HCEC 1CT (cell line): ENCODE data around the gene NUTM2E.
"Not testable (repeated sequence)": the region's sequence is repeated elsewhere in the genome, so short reads cannot be mapped to it uniquely, and the experiment has no call there.

Experiments used
- DNase-seq: peaks from one replicate; pipeline ENCODE4 v3.0.0-alpha.2; 2017

The NUTM2E gene, protein sequence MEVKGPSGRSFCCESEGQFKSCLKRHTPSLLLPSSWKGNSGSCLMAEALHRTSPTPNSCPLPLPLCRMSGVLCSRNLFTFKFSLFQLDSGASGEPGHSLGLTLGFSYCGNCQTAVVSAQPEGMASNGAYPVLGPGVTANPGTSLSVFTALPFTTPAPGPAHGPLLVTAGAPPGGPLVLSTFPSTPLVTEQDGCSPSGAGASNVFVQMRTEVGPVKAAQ (N-terminal part only)

GRCh38 chr10:79826496-79827215 is at the start of gene NUTM2E:
Gene NUTM2E (plus strand): TSS chr10:79826739. CDS start chr10:79841741, 15,002 bp downstream.
- DNase-seq: peak; percentile 68

DNA sequence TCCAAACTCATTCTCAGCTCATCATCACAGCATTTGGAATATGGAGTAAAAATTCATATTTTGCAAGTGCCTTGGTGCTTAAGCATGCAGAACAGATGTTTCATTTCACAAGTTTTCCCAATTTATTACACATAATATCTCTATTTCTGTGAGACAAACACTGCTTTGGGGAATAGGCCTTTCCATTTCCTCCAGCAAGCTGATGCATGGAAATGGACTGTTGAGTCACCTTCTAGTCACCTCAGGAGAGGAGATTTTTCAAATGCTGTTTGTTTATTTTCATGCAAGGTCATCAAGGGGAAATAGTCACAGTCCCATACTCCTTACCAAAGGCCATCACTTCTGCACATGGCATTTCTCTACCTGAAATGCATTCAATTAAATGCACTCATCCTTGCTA is 48.5 kb upstream of the NUTM2E start:
- DNase-seq: not testable (repeated sequence)

- peak; percentile 59 for DNase-seq
Observed at GRCh38 chr10:79779310-79779938, 47.1 kb upstream of the NUTM2E start.

GRCh38 chr10:79779992-79780391 is 46.5 kb upstream of the NUTM2E start:
- not testable (repeated sequence) for DNase-seq

DNA sequence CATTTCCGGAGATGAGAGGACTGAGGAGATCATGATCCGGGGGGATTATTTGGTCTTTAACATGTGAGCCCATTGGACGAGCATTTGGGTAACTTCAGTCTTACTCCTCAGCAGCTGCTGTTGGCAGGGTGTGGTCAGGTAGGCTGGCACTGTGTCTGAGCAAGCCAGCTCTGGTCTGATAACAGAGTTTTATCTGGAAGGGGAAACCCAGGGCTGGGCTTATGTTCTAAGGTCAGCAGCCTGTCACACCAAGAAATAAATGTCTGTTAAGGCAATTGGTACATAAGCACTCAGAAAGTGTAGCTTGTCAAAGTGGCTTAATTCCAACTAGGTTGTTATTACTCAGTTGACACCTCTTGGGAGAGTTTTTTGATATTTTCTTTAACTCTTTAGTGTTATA is 45.0 kb upstream of the NUTM2E start:
- not testable (repeated sequence) for DNase-seq

DNA sequence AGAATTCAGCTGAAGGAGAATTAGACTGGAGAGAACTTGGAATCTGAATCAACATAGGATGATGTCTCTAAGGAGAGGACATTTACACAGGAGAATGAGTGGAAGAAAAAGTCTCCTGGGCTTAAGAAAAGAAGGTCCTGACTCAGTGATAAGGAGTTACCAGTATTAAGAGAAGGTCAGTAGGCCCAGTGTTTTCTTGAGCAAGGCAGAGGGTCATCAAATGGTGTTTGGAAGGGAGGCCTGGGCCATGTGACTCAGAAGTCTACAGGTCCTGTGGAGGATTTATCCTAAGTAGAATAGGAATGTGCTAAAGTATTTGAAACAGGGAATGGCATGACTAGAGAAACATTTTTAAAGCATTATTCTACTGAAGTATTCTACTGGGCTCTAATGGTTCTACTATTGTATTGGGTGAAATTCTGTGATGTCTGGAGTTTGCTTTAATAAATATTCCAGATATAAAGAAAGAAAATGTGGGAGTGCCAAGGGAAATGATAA is 39.0 kb upstream of the NUTM2E start:
- DNase-seq: not testable (repeated sequence)

GRCh38 chr10:79789351-79789750 is 37.2 kb upstream of the NUTM2E start:
- not testable (repeated sequence) for DNase-seq

DNA sequence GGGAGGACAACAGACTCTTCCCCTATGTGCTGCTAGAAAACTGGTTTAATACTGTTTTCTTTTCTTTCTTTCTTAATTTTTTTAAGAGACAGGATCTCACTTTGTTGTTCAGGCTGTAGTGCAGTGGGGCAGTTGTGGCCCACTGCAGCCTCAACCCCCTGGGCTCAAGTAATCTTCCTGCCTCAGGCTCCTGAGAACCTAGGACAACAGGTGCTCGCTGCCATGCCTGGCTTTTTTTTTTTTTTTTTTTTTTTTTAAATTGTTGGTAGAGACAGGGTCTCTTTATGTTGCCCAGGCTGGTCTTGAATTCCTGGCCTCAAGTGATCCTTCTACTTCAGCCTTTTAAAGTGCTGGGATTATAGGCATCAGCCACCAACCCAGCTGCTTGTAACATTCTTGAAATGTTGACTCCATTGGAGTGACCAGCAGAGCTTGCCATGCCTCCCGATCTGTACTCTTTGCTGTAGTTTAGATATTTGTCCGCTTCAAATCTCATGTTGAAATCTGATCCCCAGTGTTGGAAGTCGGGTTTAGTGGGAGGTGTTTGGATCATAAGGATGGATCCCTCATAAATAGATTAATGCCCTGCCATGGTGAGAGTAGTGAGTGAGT is 34.5 kb upstream of the NUTM2E start:
- not testable (repeated sequence) for DNase-seq

DNA sequence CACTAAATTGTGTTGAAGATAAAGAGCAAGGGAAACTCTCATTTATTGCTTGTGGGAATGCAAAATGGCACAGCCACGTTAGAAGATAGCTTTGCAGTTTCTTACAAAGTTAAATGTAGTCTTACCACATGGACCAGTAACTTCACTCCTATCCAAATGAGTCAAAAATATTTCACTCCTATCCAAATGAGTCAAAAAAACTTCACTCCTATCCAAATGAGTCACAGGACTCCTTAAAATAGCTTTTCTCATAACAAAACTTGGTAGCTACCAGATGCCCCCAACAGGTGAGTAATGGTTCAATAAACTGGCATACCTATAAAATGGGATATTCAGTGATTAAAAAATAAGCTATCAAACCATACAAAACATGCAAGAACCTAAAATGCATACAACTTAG is 27.2 kb upstream of the NUTM2E start:
- not testable (repeated sequence) for DNase-seq

GRCh38 chr10:79805857-79806256 is 20.7 kb upstream of the NUTM2E start:
- DNase-seq: peak; percentile 24

DNA sequence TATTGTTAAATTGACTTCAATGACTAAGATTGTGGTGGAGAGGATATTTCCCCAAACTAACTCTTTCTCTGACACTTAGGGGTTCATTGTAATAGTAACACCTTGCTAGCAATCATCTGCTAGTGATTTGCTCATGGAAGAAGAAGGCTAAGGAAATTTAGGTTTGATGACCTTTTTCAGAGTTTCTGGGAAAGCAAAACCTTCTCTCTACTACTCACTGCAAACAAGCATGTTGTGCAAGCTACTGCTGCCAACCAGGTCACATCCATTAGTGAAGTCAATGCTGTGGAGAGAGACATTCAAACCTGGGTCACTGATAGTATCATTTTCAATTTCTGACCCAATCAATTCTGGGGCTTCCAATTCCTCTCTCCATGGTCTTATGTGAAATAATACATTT is 14.6 kb upstream of the NUTM2E start:
- DNase-seq: not testable (repeated sequence)

- not testable (repeated sequence) for DNase-seq
Observed at GRCh38 chr10:79816290-79816689, 10.2 kb upstream of the NUTM2E start.

DNA sequence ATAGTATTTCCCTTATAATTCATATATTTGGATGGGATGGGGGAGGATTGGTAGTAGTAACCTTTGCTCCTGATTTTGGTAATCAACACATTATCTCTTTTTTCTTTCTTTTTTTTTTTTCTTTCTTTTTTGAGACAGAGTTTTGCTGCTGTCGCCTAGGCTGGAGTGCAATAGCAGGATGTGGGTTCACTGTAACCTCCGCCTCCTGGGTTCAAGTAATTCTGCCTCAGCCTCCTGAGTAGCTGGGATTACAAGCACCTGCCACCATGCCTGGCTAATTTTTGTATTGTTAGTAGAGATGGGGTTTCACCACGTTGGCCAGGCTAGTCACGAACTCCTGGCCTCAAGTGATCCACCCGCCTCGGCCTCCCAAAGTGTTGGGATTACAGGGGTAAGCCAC is 3.2 kb upstream of the NUTM2E start:
- DNase-seq: not testable (repeated sequence)

- not testable (repeated sequence) for DNase-seq
Observed at GRCh38 chr10:79825587-79826011, 940 bp upstream of the NUTM2E start.

GRCh38 chr10:79826131-79826495 is 426 bp upstream of the NUTM2E start:
- not testable (repeated sequence) for DNase-seq

GRCh38 chr10:79833833-79834232 is 7.3 kb downstream of the NUTM2E start:
- not testable (repeated sequence) for DNase-seq

GRCh38 chr10:79835891-79836290 is 9.4 kb downstream of the NUTM2E start:
- DNase-seq: not testable (repeated sequence)

DNA sequence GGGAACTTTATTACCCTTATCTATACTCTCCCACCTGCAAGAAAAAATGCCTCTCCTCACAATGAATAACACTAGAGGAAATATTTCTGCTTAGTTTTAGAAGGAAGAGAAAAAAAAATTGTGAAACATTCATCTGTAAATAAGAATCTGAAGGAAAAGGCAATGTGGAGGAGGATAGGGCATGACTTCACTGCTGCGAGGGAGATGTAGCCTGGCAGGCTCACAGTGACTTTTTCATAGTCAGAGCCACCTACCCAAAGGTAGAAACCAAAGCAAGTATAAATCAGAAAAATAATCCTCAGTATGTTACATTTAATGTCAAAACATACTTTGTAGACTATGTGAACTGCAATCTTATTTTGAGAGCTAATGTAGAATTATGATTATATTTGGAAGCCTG is 10.4 kb downstream of the NUTM2E start:
- not testable (repeated sequence) for DNase-seq

DNA sequence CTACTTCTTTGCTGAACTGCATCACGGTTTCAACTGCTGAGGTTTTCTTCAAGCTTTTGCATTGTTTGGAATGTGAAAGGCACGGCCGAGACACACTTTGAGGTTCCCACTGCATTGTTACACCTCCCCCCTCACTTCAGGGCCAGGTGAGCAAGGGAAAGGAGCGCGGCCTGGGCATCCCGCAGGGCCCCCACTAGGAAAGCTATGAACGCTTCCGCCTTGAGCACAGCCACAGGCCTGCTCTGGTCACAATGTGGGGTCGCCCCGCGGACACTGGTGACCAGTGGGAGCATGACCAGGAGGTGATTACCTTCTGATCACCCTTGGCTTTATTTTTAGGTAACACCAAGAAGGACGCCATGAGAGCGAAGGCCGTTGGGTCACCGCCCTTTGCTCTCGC is 11.9 kb downstream of the NUTM2E start:
- not testable (repeated sequence) for DNase-seq

GRCh38 chr10:79853191-79853854 is 26.8 kb downstream of the NUTM2E start:
- not testable (repeated sequence) for DNase-seq

DNA sequence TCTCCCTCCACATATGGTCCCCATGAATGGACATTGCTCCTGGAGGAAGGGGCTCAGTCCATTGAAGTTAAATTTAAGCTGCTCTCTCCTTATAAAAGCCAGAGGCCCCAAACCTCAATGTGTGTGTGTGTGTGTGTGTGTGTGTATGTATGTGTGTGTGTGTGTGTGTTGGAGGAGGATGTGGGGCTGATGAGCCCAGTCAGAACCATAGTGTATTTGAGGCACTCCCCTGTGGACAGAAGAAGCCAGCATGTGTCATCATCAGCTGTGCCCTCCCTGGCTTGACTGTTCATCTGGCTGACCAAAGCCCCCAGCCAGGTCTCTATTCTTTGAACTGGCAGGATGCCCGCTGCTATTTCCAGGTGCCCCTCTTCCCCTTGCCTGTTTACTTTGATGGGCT is 35.7 kb downstream of the NUTM2E start:
- not testable (repeated sequence) for DNase-seq

GRCh38 chr10:79862803-79863202 is 36.3 kb downstream of the NUTM2E start:
- not testable (repeated sequence) for DNase-seq
